GM19023 (cell line): ENCODE data around the gene EAPP.
"Not testable (repeated sequence)": the region's sequence is repeated elsewhere in the genome, so short reads cannot be mapped to it uniquely, and the experiment has no call there.

ENCODE experiments used
- ATAC-seq: cut with Tn5 transposase; IDR thresholded peaks from one replicate; pipeline ENCODE4 v1.9.1; 2021; ENCODE audit warnings: mild to moderate bottlenecking, moderate library complexity; ENCODE audit not compliant: unreplicated experiment

Gene EAPP

GRCh38 chr14:34539407-34540180 lies at the start of gene EAPP:
EAPP (minus strand) TSS chr14:34539701; CDS start chr14:34539628, 73 bp downstream.
- ATAC-seq: peak; percentile 99

GRCh38 chr14:34583525-34583924 lies 44.0 kb upstream of the EAPP start:
- ATAC-seq: no peak

- no peak for ATAC-seq
These were observed 42.7 kb upstream of the EAPP start for GRCh38 chr14:34582117-34582680.

- ATAC-seq: no peak
These were observed 40.9 kb upstream of the EAPP start for GRCh38 chr14:34580381-34580780.

GRCh38 chr14:34571771-34572170 lies 32.3 kb upstream of the EAPP start:
- no peak for ATAC-seq

GRCh38 chr14:34569750-34570149 lies 30.2 kb upstream of the EAPP start:
- no peak for ATAC-seq

- ATAC-seq: no peak
These were observed 29.3 kb upstream of the EAPP start for GRCh38 chr14:34568803-34569202.

GRCh38 chr14:34562776-34563150 lies 23.3 kb upstream of the EAPP start:
- no peak for ATAC-seq

- not testable (repeated sequence) for ATAC-seq
These were observed 22.7 kb upstream of the EAPP start for GRCh38 chr14:34562037-34562775.

- ATAC-seq: peak; percentile 51
These were observed 17.0 kb upstream of the EAPP start for GRCh38 chr14:34556498-34556829.

GRCh38 chr14:34555583-34556497 lies 16.3 kb upstream of the EAPP start:
- ATAC-seq: peak; percentile 74

- ATAC-seq: no peak
These were observed 15.2 kb upstream of the EAPP start for GRCh38 chr14:34554540-34555250.

- ATAC-seq: not testable (repeated sequence)
These were observed 9.9 kb upstream of the EAPP start for GRCh38 chr14:34549276-34549966.

- no peak for ATAC-seq
These were observed 9.0 kb upstream of the EAPP start for GRCh38 chr14:34548472-34548981.

- ATAC-seq: peak; percentile 46
These were observed 7.6 kb upstream of the EAPP start for GRCh38 chr14:34547136-34547520.

GRCh38 chr14:34546272-34547135 lies 7.0 kb upstream of the EAPP start:
- peak; percentile 64 for ATAC-seq

- not testable (repeated sequence) for ATAC-seq
These were observed 919 bp upstream of the EAPP start for GRCh38 chr14:34540181-34541059.
